Fibroblast of lung (primary cell): ENCODE results near the gene SCN5A.

Source experiments
- CTCF ChIP-seq, 2 donors: IDR thresholded peaks in 1 of 2; conservative IDR thresholded peaks in 1 of 2; 1 replicate in 1 of 2; 2 replicates in 1 of 2; pipeline ENCODE4 v1.5.1; 2011 to 2012; ENCODE audit warnings: low read length in 2 of 2, control low read depth in 1 of 2, inconsistent platforms in 1 of 2, low read depth in 1 of 2, mild to moderate bottlenecking in 1 of 2
- EZH2 ChIP-seq: IDR thresholded peaks from 2 replicates; pipeline ENCODE4 v1.5.1; 2012; ENCODE audit warnings: low read length, control low read depth, mild to moderate bottlenecking; ENCODE audit errors: missing control alignments

DNA sequence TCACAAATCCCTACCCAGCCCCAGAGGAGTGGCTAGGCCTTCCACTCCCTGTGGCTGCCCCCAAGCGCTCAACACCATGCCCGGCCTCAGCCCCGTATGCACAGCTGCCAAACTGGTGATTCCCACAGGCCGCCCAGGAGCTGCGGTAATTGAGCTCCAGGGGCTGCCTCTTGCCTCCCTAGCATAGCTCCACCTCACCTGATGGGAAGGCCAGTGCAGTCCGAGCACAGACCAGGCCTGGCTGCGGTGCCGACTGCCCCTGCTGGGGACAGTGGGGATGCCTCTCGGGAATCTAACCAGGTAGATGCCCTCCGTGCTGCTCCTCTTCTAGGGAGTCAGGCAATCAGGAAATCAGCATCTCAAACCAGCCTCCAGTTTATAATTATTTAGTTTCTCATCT lies 25.9 kb downstream of the SCN5A start:
- TF ChIP-seq CTCF (conservative IDR thresholded peaks at IDR 0.05 in 1 of 2, IDR thresholded peaks at IDR 0.05 in 1 of 2; ENCODE audit: low read depth in 1 of 2, low read length in 2 of 2): no peak
- TF ChIP-seq EZH2: no peak
